Peyer's patch (tissue), 4 donors: ENCODE data around the gene ARL15.

Source experiments
- POLR2A ChIP-seq, 2 donors: fragments of 450-650 bp; IDR thresholded peaks; one replicate each; pipeline ENCODE4 v1.5.1; 2017; ENCODE audit warnings: antibody characterized with exemption in 2 of 2, mild to moderate bottlenecking in 2 of 2, moderate library complexity in 2 of 2
- TF ChIP-seq, protein P1 (sequence below), 6 experiments: fragments of 450-650 bp in 4 of 6; fragments of 200-600 bp in 2 of 6; sonication (generic) in 1 of 6; IDR thresholded peaks; one replicate each; pipeline ENCODE4 v1.5.1; 2017 to 2019; ENCODE audit warnings: antibody characterized with exemption in 6 of 6, mild to moderate bottlenecking in 3 of 6, moderate library complexity in 1 of 6

DNA sequence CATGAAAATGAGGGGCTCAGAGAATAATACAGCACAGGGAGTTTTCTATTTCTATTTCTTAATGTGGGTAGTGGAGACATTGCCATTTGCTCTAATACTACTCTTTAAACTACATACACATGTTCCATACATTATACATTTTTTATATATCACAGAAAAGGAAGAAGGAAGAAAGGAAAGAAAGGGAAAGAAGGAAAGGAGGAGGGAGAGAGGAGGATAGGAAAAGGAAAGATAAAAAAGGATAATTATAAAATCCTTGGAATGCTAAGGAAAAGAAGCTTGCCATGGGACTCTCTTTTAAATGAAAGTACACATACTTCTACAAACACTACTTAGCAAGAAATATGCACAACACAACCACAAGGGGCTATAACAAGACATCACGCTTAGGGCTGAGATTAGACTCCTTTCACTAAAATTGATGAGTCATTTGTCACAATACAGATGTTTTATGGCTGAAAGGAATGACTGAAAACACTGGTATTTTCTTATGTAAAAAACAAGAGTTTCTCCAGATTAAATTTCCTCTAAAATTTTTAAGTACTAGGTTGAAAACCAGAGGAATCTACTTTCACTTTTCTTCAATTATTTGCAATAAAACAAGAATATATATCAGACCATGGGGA, 219.8 kb downstream of the ARL15 start:
- no peak for TF ChIP-seq POLR2A (IDR thresholded peaks at IDR 0.05)
- TF ChIP-seq, protein P1, sequence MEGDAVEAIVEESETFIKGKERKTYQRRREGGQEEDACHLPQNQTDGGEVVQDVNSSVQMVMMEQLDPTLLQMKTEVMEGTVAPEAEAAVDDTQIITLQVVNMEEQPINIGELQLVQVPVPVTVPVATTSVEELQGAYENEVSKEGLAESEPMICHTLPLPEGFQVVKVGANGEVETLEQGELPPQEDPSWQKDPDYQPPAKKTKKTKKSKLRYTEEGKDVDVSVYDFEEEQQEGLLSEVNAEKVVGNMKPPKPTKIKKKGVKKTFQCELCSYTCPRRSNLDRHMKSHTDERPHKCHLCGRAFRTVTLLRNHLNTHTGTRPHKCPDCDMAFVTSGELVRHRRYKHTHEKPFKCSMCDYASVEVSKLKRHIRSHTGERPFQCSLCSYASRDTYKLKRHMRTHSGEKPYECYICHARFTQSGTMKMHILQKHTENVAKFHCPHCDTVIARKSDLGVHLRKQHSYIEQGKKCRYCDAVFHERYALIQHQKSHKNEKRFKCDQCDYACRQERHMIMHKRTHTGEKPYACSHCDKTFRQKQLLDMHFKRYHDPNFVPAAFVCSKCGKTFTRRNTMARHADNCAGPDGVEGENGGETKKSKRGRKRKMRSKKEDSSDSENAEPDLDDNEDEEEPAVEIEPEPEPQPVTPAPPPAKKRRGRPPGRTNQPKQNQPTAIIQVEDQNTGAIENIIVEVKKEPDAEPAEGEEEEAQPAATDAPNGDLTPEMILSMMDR (IDR thresholded peaks at IDR 0.05) = peak in 1 of 6 experiments; percentile 4
